A673 (cell line): ENCODE data around the gene PIK3R6. TPM values are rescaled to one million over a fixed set of nuclear protein-coding genes. Genes with fewer than 3 reads are reported as not detected.

ENCODE experiments used
- BruUV-seq: library from RNA; stranded (reverse); fragments of 400-500 nt; replicated peaks from 2 replicates; lab custom pipeline; 2021; lab: Mats Ljungman, UMichigan
- CTCF ChIA-PET: fragments of 300-600 bp; sonication (Branson Sonifier 250); formaldehyde crosslinking; loops from one replicate; lab custom pipeline; 2022; ENCODE audit warnings: antibody characterized with exemption; lab: Charles Lee
- POLR2A ChIA-PET: fragments of 300-600 bp; sonication (Branson Sonifier 250); formaldehyde crosslinking; loops from one replicate; lab custom pipeline; 2022; ENCODE audit warnings: antibody characterized with exemption; ENCODE audit not compliant: low non-redundant PET; lab: Charles Lee
- DNase-seq: peaks from one replicate; pipeline ENCODE4 v3.0.0-alpha.2; 2015; ENCODE audit warnings: low spot score
- H3K27ac ChIP-seq: fragments of 200-600 bp; sonication (generic); 2 replicates; pipeline ENCODE4 v1.5.1; 2016; ENCODE audit warnings: mixed run types, low read depth, mild to moderate bottlenecking, mixed read lengths, antibody characterized with exemption, low read length; ENCODE audit not compliant: poor library complexity, severe bottlenecking
- H3K27me3 ChIP-seq: fragments of 200-600 bp; sonication (generic); replicated peaks from 2 replicates; pipeline ENCODE4 v1.6.1; 2017; ENCODE audit warnings: mixed run types, low read depth, mild to moderate bottlenecking, mixed read lengths, antibody characterized with exemption, low read length; ENCODE audit not compliant: insufficient read depth, poor library complexity
- H3K36me3 ChIP-seq: fragments of 200-600 bp; sonication (generic); 2 replicates; pipeline ENCODE4 v1.6.1; 2016; ENCODE audit warnings: mixed run types, mild to moderate bottlenecking, mixed read lengths, antibody characterized with exemption, low read length; ENCODE audit not compliant: insufficient read depth, poor library complexity, severe bottlenecking
- H3K4me1 ChIP-seq: fragments of 200-600 bp; sonication (generic); 2 replicates; pipeline ENCODE4 v1.6.1; 2017; ENCODE audit warnings: mixed run types, mild to moderate bottlenecking, mixed read lengths, antibody characterized with exemption, low read length; ENCODE audit not compliant: insufficient read depth, poor library complexity, severe bottlenecking
- H3K4me3 ChIP-seq: fragments of 200-600 bp; sonication (generic); 2 replicates; pipeline ENCODE4 v1.5.1; 2016; ENCODE audit warnings: low read depth, mixed run types, mild to moderate bottlenecking, mixed read lengths, low read length; ENCODE audit not compliant: poor library complexity, severe bottlenecking
- H3K9me3 ChIP-seq: fragments of 200-600 bp; sonication (generic); 2 replicates; pipeline ENCODE4 v1.6.1; 2016; ENCODE audit warnings: mixed run types, low read depth, mild to moderate bottlenecking, mixed read lengths, antibody characterized with exemption, low read length; ENCODE audit not compliant: poor library complexity, severe bottlenecking
- EZH2 ChIP-seq: fragments of 200-600 bp; sonication (generic); IDR thresholded peaks from 2 replicates; pipeline ENCODE4 v1.6.1; 2017; ENCODE audit warnings: borderline replicate concordance, low read depth, mild to moderate bottlenecking, mixed read lengths, antibody characterized with exemption, low read length; ENCODE audit not compliant: poor library complexity, severe bottlenecking
- intact Hi-C: fragments of 100-400 bp; cut with micrococcal nuclease; formaldehyde crosslinking; loops from one replicate; pipeline ENCODE4 v1.10.0; 2022; ENCODE audit not compliant: unreplicated experiment
- total RNA-seq: library from RNA; stranded (reverse); gene quantifications from 2 replicates; pipeline ENCODE4 v1.2.3, GENCODE V29; 2021
- TF ChIP-seq, protein P1 (sequence below): fragments of 300-800, 200-600 bp; sonication (generic); conservative IDR thresholded peaks from 2 replicates; pipeline ENCODE4 v1.5.1; 2017; ENCODE audit warnings: low read depth, mild to moderate bottlenecking, antibody characterized with exemption, low read length, moderate library complexity, mixed read lengths

The PIK3R6 gene
- total RNA-seq, 1 experiment from 2014 or later = not detected

DNA sequence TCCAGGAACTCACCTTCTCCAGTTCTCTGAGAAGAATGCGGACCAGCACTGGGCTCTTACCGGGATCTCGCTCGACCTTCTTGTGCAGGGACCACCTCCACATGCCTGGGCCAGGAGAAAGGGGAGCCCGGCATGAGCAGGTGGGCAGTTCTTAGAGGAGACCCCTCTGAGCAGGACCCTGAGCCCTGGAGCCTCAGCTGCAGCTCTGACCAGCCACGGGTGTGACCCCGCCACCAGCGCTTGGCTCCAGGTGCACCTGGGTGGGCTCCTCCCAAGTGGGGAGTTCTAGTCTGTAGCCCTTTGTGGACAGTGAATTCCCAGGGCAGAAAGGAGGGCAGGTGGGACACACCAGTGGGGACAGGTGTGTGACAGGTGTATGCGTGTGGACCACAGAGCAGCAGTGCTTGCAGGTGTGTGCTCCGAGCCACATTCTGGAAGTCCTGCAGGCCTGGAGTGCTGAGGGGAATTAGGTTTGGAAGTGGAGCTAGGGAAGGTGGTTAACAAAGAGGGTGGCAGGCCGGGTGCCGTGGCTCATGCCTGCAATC is 28.9 kb downstream of the PIK3R6 start:
- H3K36me3 ChIP-seq = no peaks in the 10 kb centered on the region
- POLR2A ChIA-PET = no interaction called here
- no peak for TF ChIP-seq EZH2
- TF ChIP-seq, protein P1, sequence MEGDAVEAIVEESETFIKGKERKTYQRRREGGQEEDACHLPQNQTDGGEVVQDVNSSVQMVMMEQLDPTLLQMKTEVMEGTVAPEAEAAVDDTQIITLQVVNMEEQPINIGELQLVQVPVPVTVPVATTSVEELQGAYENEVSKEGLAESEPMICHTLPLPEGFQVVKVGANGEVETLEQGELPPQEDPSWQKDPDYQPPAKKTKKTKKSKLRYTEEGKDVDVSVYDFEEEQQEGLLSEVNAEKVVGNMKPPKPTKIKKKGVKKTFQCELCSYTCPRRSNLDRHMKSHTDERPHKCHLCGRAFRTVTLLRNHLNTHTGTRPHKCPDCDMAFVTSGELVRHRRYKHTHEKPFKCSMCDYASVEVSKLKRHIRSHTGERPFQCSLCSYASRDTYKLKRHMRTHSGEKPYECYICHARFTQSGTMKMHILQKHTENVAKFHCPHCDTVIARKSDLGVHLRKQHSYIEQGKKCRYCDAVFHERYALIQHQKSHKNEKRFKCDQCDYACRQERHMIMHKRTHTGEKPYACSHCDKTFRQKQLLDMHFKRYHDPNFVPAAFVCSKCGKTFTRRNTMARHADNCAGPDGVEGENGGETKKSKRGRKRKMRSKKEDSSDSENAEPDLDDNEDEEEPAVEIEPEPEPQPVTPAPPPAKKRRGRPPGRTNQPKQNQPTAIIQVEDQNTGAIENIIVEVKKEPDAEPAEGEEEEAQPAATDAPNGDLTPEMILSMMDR = no peak

DNA sequence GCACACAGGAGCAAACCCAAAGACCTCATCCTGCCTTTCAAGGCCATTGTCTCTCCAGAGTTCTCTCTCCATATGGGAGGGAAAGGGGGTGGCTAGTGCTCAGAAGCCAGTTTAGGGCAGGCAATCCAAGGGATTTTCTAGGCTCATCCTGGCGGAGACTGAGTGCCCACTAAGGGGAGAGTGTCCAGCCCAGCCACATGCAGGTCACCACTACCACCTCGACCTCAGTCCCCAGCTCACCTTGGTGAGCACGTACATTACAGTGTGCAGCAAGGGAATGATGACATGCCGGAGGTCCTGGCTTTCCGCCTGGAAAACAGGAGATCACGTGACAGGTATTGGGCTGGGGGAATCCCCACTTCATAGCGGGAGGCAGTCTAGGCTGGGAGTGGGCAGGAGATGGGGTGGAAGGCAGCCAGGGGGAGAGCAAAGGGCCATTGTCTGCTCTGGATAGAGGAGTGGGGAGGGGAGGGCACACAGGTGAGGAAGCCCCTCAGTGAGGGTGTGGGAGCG is 29.9 kb downstream of the PIK3R6 start:
- H3K4me3 ChIP-seq = no peak overlapping the region
- H3K27me3 ChIP-seq = no peaks in the 10 kb centered on the region
- ChIA-PET POLR2A (no interaction called here), CTCF (no interaction called here)
- TF ChIP-seq, protein P1 = no peak
- no peak for TF ChIP-seq EZH2
- BruUV-seq = no TSS peak
- DNase-seq = no peak
- no peaks in the 10 kb centered on the region for H3K9me3 ChIP-seq
- intact Hi-C loops = no loop called here
- H3K36me3 ChIP-seq = no peaks in the 10 kb centered on the region
- peaks cover 3% of the 10 kb centered on the region for H3K4me1 ChIP-seq
- no peak overlapping the region for H3K27ac ChIP-seq

More for the DNA sequence above, 28.9 kb downstream of the PIK3R6 start:
- Histone ChIP-seq H3K27ac (no peak overlapping the region), H3K4me3 (no peak overlapping the region), H3K27me3 (no peaks in the 10 kb centered on the region), H3K9me3 (no peaks in the 10 kb centered on the region), H3K4me1 (peaks cover 3% of the 10 kb centered on the region)
- CTCF ChIA-PET = no interaction called here
- DNase-seq = no peak
- intact Hi-C loops = no loop called here
- no TSS peak for BruUV-seq

DNA sequence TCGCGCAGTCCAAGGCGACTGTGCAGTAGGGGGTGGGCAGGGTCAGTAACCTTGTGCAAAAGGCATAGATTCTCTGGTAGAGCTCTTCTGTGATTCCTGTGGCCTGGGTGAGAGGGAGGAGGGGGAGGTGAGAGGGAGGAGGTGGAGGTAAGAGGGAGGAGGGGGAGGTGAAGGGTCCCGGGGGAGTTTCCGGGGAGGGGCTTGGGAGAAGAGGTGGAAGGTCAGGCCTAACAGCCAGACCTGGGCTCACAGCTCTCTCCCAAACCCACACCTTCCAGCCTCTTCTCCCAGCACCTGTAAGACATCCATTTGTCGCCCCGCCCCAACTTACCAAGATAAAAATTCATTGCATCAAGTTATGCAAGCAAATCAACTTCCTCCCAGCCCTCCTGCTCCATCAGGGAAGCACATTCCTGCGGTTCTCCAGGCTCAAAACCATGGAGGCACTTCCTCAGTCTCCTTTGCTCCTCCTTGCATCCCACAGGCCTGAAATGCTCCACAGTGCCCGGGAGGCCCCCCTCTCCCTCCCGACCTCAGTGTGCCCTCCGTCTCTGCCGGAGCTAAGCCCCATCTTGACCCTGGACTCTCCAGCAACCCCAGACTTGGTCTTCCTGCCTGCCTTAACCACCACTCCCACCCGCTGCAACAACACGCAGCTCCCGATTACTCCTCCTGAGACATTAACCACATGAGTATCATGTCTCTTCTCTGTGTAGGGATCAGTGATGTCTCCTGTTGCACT is 30.5 kb downstream of the PIK3R6 start:
- no peak for DNase-seq
- Histone ChIP-seq H3K27me3 (no peaks in the 10 kb centered on the region), H3K36me3 (no peaks in the 10 kb centered on the region), H3K9me3 (no peaks in the 10 kb centered on the region), H3K27ac (no peak overlapping the region), H3K4me3 (no peak overlapping the region), H3K4me1 (peaks cover 3% of the 10 kb centered on the region)
- CTCF ChIA-PET = no interaction called here
- no TSS peak for BruUV-seq
- intact Hi-C loops = no loop called here
- TF ChIP-seq EZH2 = no peak
- TF ChIP-seq, protein P1 = no peak
- POLR2A ChIA-PET = interaction anchor here (0.6 kb wide), 1 partner anchor 21 kb away, joined by 7 read pairs; no protein-coding TSS in a partner anchor
